GM20000 (cell line): ENCODE measurements around the gene VSTM2B.

Experiments used
- DNase-seq: peaks from one replicate; pipeline ENCODE4 v3.0.0; 2012; ENCODE audit warnings: low spot score
- TF ChIP-seq, protein P1 (sequence below): IDR thresholded peaks from 2 replicates; pipeline ENCODE4 v1.5.1; 2012; ENCODE audit warnings: mild to moderate bottlenecking, control low read depth; ENCODE audit errors: extremely low read depth, missing control alignments

VSTM2B gene

DNA sequence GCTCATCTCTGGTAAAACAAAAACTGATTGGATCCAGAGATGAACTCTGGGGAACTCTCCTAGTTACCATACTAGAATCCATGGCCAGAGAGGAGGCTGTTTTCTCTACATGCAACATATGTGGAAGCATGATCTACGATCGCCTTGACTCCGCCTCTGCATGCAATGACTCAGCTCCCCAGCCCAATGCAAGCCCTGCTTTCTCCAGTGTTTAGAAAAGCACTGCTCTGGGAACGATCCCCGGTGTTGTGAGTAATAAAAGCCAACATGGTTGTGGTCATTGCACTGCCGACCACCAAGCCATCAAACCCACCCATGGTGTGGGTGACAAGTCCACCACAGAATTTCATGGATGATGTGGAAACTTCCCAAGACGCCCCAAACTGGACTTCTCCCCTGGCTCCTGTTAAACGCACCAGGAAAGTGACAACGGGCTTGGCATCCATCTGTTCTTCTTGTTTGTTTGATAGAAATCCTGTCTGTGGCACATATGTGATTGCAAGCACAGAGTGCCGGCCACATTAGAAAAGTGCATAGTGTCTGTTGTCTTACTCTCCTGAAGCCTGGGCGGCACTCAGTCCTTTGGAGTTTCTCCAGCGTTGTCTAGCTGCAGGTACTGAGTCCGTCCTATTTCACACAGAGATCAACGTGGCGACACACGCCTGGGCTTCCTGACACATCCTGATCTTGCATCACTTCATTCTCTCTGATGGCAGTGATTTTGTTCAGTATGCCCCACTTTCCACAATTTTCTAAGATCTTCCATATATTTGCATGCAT is 36.4 kb upstream of the VSTM2B start:
- TF ChIP-seq, protein P1, sequence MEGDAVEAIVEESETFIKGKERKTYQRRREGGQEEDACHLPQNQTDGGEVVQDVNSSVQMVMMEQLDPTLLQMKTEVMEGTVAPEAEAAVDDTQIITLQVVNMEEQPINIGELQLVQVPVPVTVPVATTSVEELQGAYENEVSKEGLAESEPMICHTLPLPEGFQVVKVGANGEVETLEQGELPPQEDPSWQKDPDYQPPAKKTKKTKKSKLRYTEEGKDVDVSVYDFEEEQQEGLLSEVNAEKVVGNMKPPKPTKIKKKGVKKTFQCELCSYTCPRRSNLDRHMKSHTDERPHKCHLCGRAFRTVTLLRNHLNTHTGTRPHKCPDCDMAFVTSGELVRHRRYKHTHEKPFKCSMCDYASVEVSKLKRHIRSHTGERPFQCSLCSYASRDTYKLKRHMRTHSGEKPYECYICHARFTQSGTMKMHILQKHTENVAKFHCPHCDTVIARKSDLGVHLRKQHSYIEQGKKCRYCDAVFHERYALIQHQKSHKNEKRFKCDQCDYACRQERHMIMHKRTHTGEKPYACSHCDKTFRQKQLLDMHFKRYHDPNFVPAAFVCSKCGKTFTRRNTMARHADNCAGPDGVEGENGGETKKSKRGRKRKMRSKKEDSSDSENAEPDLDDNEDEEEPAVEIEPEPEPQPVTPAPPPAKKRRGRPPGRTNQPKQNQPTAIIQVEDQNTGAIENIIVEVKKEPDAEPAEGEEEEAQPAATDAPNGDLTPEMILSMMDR, result no peak
- no peak for DNase-seq

DNA sequence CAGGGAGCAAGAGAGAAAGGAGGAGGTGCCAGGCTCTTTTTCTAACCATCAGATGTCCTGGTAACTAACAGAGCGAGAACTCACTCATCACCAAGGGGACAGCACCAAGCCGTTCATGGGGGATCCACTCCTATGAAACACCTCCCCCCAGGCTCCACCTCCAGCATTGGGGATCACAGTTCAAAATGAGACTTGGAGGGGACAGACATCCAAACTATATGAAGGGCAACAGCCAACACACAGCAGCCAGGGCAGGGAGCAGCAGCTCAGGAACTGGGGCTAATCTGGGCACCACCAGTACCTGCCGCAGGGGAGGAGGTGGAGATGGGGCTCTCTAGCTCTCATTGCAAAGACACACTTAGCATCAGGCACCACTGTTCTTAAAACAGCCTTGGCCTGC is 34.3 kb upstream of the VSTM2B start:
- DNase-seq, result no peak

DNA sequence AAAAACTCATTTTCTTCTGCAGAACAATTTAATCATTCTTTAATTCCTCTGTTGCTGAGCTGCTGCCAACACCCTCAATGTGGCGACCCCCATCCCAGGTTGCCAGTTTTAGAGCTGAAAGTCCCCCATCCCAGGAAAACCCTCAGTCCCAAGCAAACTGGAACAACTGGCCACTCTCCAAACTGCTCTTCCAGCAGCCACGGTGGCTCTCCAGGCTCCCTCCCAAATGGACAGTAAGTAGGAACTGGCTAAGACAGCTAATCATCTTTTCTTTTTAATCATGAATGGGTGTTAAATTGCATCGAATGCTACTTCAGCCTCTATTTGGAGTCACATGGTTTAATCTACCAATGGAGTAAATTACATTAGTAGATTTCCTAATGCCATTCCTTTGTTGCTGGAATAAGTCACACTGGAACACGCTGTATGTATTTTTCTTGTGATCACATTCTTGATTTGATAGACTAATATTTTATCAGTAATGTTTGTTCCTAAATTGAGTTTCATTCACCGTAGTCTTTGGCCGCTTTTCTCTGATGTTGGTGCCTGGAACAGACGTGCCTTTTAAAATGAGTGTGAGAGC is 33.7 kb upstream of the VSTM2B start:
- no peak for DNase-seq
- TF ChIP-seq, protein P1, result no peak

More for the DNA sequence above, 34.3 kb upstream of the VSTM2B start:
- TF ChIP-seq, protein P1, result no peak

DNA sequence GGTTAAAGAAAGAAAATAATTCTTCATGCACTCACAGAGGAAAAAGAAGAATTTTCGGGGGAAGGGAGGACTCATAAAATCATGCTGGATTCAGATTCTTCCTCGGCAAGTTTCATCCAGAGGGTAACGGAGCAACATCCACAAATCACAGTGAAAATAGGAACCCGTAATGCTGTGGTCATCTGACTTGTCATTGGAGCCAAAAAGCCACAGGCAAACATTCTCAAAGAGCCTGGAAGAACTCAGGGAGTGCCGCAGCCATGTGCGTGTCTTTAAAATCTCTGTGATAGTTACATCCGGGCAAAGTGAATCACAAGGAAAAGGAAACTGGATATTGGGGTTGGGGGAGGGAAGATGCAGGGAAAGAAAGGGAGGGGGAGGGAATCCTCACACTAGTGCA is 33.0 kb upstream of the VSTM2B start:
- TF ChIP-seq, protein P1, result no peak
- DNase-seq, result no peak

DNA sequence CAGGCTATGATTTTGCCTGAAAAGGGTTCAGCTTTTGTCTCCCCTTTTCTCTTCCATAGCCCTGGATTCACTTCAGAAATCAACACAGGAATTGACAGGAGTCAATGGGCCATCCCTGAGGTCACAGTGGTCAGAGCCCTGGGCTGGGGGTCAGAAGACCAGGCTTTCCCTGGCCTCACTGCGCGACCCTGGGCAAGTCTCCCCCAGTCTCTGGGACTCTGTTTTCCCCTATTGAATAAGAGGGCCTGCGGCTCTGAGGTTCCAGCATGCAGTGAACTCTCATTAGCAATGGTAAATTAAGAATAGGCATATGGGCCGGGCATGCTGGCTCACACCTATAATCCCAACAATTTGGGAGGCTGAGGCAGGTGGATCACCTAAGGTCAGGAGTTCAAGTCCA is 30.7 kb upstream of the VSTM2B start:
- DNase-seq, result no peak
- TF ChIP-seq, protein P1, result no peak

DNA sequence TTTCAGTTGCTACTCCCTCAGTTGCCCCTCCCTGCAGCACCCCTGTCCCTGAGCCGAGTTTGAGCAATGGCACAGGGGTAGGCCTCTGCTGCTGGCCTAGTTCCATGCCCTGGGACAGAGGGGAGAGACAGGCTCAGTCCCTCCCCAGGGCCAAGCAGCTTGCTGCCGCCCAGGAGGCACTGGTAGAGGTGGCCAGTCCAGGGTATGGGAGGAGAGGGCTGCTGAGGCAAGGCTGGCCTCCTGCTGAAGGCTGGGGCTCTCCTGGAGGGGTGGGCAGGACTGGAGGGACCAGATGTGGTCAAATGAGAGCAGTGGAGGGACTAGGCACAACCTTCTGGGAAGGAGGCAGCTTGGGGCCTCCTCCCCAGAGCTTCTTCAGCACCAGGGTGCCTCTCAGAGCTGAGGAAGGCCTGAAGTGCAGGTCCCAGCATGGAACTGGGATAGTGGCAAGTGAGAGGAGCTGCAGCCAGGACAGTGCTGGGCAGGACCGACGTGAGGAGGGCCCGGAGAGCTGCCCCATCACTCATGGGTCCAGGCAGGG is 29.8 kb upstream of the VSTM2B start:
- DNase-seq, result no peak
- TF ChIP-seq, protein P1, result no peak

DNA sequence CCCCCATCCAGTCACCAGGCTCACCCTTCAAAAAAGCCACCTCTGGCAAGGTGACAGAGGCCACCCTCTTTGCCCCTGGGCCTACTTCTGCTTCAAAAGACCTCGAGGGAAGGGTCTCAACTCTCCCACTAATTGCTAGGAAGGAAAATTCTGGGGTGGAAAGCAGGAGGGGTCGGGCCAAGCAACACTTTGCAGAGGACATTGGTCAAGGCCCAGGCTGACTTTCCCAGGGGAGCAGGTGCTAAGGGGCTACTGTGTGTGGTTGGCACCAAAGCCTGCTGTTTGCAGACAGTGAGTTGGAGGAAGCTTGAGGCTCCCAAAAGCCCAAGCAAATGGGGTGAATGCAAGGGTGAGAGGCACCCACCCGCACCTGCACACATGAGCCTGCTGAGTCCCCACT is 28.6 kb upstream of the VSTM2B start:
- no peak for DNase-seq
- TF ChIP-seq, protein P1, result no peak
